ENCODE data around the gene TXK. TPM values are rescaled to one million over a fixed set of nuclear protein-coding genes. Genes with fewer than 3 reads are reported as not detected.

The TXK gene
- total RNA-seq, 1 experiment from 2014 or later = 1.7 TPM

DNA sequence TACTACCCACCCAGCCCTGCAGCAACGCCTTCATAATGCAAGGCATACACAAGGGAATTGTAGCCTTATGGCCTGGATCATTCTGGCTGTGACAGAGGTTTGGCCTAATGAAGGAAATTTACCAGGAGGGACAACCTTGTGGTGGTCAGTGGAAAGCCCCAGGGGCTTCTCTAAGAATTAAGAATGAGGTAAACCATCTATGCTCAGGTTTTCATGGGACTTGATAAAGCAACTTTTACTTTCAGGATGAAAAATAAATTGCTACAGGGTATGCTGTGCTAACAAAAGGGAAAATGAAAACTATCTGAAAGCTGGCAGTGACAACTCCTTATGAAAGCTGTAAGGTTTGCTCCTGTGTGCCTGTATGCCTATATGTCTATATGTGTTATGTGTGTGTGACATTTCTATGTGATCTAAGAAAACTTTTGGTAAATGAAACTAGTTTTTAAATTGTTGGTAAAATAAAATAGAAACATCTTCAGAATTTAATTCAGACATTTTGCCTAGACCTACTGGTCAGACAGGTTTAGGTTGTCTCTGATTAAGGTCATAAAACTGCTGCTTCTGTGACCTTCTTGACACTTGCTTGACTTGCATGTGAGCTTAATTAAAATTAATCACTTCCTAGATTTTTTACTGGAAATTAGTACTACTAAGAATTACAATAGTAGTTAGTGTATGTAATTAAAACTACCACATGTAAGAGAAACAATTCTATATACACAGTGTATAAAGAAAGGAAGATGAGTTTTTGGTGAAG, 19.9 kb upstream of the TXK start:
- Histone ChIP-seq H4K20me1 (ENCODE audit: insufficient read depth) (no peaks in the 10 kb centered on the region), H3K9me2 (ENCODE audit: insufficient read depth) (no peaks in the 10 kb centered on the region), H3K79me2 (ENCODE audit: insufficient read depth, low read length) (no peaks in the 10 kb centered on the region), H3K9ac (ENCODE audit: low read length) (no peak overlapping the region), H3K4me2 (ENCODE audit: low read length) (no peak overlapping the region), H2AFZ (ENCODE audit: low read depth, low read length, poor library complexity, severe bottlenecking) (no peak overlapping the region), H3K9me3 (ENCODE audit: control insufficient read depth in 1 of 2, insufficient read depth in 1 of 2, low read depth in 1 of 2, low read length in 2 of 2) (no peaks in the 10 kb centered on the region), H3K36me3 (ENCODE audit: control insufficient read depth in 1 of 2, insufficient read depth in 2 of 2, low read length in 2 of 2) (peaks cover 2 to 9% of the 10 kb centered on the region in 2 experiments; a peak in 2 of 4 replicates), H3K27ac (ENCODE audit: low read depth, low read length) (no peak overlapping the region), H3K4me3 (replicated peaks in 1 of 2; ENCODE audit: low read depth in 1 of 2, low read length in 2 of 2) (no peak overlapping the region), H3K4me1 (ENCODE audit: control insufficient read depth in 1 of 2, insufficient read depth in 2 of 2, low read length in 2 of 2) (no peaks in the 10 kb centered on the region), H3K27me3 (ENCODE audit: insufficient read depth, low read length) (no peaks in the 10 kb centered on the region)
- intact Hi-C loops (cut with micrococcal nuclease) = no loop called here
- TF ChIP-seq CBX3 (IDR thresholded peaks at IDR 0.05; ENCODE audit: low read depth) = peak; percentile 51; the same call in 1 of the 2 replicates
- TF ChIP-seq EZH2 (IDR thresholded peaks at IDR 0.05) = no peak
- POLR2A ChIA-PET = no interaction called here
- RAD21 ChIA-PET (ENCODE audit: low non-redundant PET in 1 of 2, low total read pairs in 2 of 2, uncharacterized antibody in 2 of 2, unreplicated experiment in 2 of 2) = no interaction called here
- ATAC-seq = no peak
- CTCF ChIA-PET = no interaction called here
- no peak for DNase-seq (ENCODE audit: low read depth, low spot score)
- BruUV-seq (replicated peaks) = no TSS peak

DNA sequence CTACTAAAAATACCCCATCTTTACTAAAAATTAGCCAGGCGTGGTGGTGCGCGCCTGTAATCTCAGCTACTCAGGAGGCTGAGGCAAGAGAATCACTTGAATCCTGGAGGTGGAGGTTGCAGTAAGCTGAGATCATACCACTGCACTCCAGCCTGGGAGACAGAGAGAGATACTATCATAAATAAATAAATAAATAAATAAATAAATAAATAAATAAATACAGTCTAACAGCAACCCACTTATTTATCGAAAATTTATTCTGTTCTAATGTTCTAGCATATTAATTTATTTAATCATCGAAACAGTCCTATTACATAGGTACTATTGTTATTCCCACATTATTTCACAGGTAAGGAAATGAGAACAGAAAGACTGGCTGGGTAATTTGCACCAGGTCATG, 18.2 kb upstream of the TXK start:
- POLR2A ChIA-PET = no interaction called here
- ATAC-seq (no peak), DNase-seq (ENCODE audit: low read depth, low spot score) (no peak)
- no peaks in the 10 kb centered on the region for H3K4me1 ChIP-seq (ENCODE audit: control insufficient read depth in 1 of 2, insufficient read depth in 2 of 2, low read length in 2 of 2)
- H3K36me3 ChIP-seq (ENCODE audit: control insufficient read depth in 1 of 2, insufficient read depth in 2 of 2, low read length in 2 of 2) = peaks cover 2 to 9% of the 10 kb centered on the region in 2 experiments; a peak in 2 of 4 replicates
- H2AFZ ChIP-seq (ENCODE audit: low read depth, low read length, poor library complexity, severe bottlenecking) = no peak overlapping the region
- BruUV-seq (replicated peaks) = no TSS peak
- H3K9me2 ChIP-seq (ENCODE audit: insufficient read depth) = no peaks in the 10 kb centered on the region
- no peak overlapping the region for H3K9ac ChIP-seq (ENCODE audit: low read length)
- no peak overlapping the region for H3K27ac ChIP-seq (ENCODE audit: low read depth, low read length)
- intact Hi-C loops (cut with micrococcal nuclease) = no loop called here
- TF ChIP-seq ZFX (IDR thresholded peaks at IDR 0.05) = no peak
- TF ChIP-seq, protein P1, sequence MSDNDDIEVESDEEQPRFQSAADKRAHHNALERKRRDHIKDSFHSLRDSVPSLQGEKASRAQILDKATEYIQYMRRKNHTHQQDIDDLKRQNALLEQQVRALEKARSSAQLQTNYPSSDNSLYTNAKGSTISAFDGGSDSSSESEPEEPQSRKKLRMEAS (IDR thresholded peaks at IDR 0.05) = no peak
- no peak for TF ChIP-seq EZH2 (IDR thresholded peaks at IDR 0.05)
- RAD21 ChIA-PET (ENCODE audit: low non-redundant PET in 1 of 2, low total read pairs in 2 of 2, uncharacterized antibody in 2 of 2, unreplicated experiment in 2 of 2) = no interaction called here
- H3K27me3 ChIP-seq (ENCODE audit: insufficient read depth, low read length) = no peaks in the 10 kb centered on the region
- H3K9me3 ChIP-seq (ENCODE audit: control insufficient read depth in 1 of 2, insufficient read depth in 1 of 2, low read depth in 1 of 2, low read length in 2 of 2) = no peaks in the 10 kb centered on the region
- H3K4me3 ChIP-seq (replicated peaks in 1 of 2; ENCODE audit: low read depth in 1 of 2, low read length in 2 of 2) = no peak overlapping the region
- H4K20me1 ChIP-seq (ENCODE audit: insufficient read depth) = no peaks in the 10 kb centered on the region
- CTCF ChIA-PET = no interaction called here
- no peaks in the 10 kb centered on the region for H3K79me2 ChIP-seq (ENCODE audit: insufficient read depth, low read length)
- no peak overlapping the region for H3K4me2 ChIP-seq (ENCODE audit: low read length)

All from HCT116 (cell line).